ENCODE data around the gene PTCD3. TPM values are rescaled to one million over a fixed set of nuclear protein-coding genes. Genes with fewer than 3 reads are reported as not detected.

PTCD3 gene
- total and polyA plus RNA-seq, 3 donors from 2014 or later, result 120 to 213 (median 167) TPM

GRCh38 chr2:86160156-86160952, 54.3 kb downstream of the PTCD3 start:
- Histone ChIP-seq H3K36me3 (ENCODE audit: low read depth, missing control alignments) (no peaks in the 10 kb centered on the region), H3K27me3 (no peaks in the 10 kb centered on the region), H3K4me3 (no peak overlapping the region), H3K27ac (no peak overlapping the region), H3K9me3 (no peaks in the 10 kb centered on the region), H3K4me1 (no peaks in the 10 kb centered on the region)
- TF ChIP-seq CTCF (IDR thresholded peaks at IDR 0.05) (no peak), POLR2A (IDR thresholded peaks at IDR 0.05) (no peak)
- intact Hi-C loops (cut with DNase I; ENCODE audit: low total_unique reads), result no loop called here
- DNase-seq, result no peak
- 94 to 95% methylated on average over 6 of the region's 6 CpGs for WGBS, 2 donors

- H3K27me3 ChIP-seq, result no peaks in the 10 kb centered on the region
These were observed 64.4 kb downstream of the PTCD3 start for GRCh38 chr2:86170449-86170848.

GRCh38 chr2:86171295-86171694, 65.3 kb downstream of the PTCD3 start:
- Histone ChIP-seq H3K4me3 (no peak overlapping the region), H3K36me3 (ENCODE audit: low read depth, missing control alignments) (no peaks in the 10 kb centered on the region), H3K27ac (no peak overlapping the region), H3K4me1 (no peaks in the 10 kb centered on the region), H3K27me3 (no peaks in the 10 kb centered on the region), H3K9me3 (no peaks in the 10 kb centered on the region)
- TF ChIP-seq CTCF (IDR thresholded peaks at IDR 0.05) (no peak), POLR2A (IDR thresholded peaks at IDR 0.05) (no peak)
- 78 to 89% methylated on average over 3 of the region's 3 CpGs for WGBS, 2 donors
- DNase-seq, result no peak
- intact Hi-C loops (cut with DNase I; ENCODE audit: low total_unique reads), result no loop called here

More at GRCh38 chr2:86170449-86170848, 64.4 kb downstream of the PTCD3 start:
- no peaks in the 10 kb centered on the region for H3K9me3 ChIP-seq
- no peak for DNase-seq
- no peaks in the 10 kb centered on the region for H3K4me1 ChIP-seq
- H3K27ac ChIP-seq, result no peak overlapping the region
- TF ChIP-seq POLR2A (IDR thresholded peaks at IDR 0.05), result no peak
- TF ChIP-seq CTCF (IDR thresholded peaks at IDR 0.05), result no peak
- H3K4me3 ChIP-seq, result no peak overlapping the region
- intact Hi-C loops (cut with DNase I; ENCODE audit: low total_unique reads), result no loop called here
- WGBS, 2 donors, result 94% methylated on average over 4 of the region's 4 CpGs
- H3K36me3 ChIP-seq (ENCODE audit: low read depth, missing control alignments), result no peaks in the 10 kb centered on the region

- TF ChIP-seq CTCF (IDR thresholded peaks at IDR 0.05), result no peak
- TF ChIP-seq POLR2A (IDR thresholded peaks at IDR 0.05), result no peak
These were observed 66.6 kb downstream of the PTCD3 start for GRCh38 chr2:86172610-86173009.

GRCh38 chr2:86174445-86174844, 68.4 kb downstream of the PTCD3 start:
- no peak overlapping the region for H3K4me3 ChIP-seq
- H3K27me3 ChIP-seq, result no peaks in the 10 kb centered on the region
- no peaks in the 10 kb centered on the region for H3K9me3 ChIP-seq
- TF ChIP-seq CTCF (IDR thresholded peaks at IDR 0.05), result no peak
- TF ChIP-seq POLR2A (IDR thresholded peaks at IDR 0.05), result no peak
- no peak for DNase-seq
- intact Hi-C loops (cut with DNase I; ENCODE audit: low total_unique reads), result no loop called here
- no peaks in the 10 kb centered on the region for H3K4me1 ChIP-seq
- H3K27ac ChIP-seq, result no peak overlapping the region
- H3K36me3 ChIP-seq (ENCODE audit: low read depth, missing control alignments), result no peaks in the 10 kb centered on the region
- WGBS, 2 donors, result 66 to 76% methylated on average over 2 of the region's 2 CpGs

More at GRCh38 chr2:86172610-86173009, 66.6 kb downstream of the PTCD3 start:
- Histone ChIP-seq H3K27ac (no peak overlapping the region), H3K9me3 (no peaks in the 10 kb centered on the region), H3K4me3 (no peak overlapping the region), H3K4me1 (no peaks in the 10 kb centered on the region), H3K27me3 (no peaks in the 10 kb centered on the region), H3K36me3 (ENCODE audit: low read depth, missing control alignments) (no peaks in the 10 kb centered on the region)
- 42 to 45% methylated on average over 2 of the region's 2 CpGs for WGBS, 2 donors
- DNase-seq, result no peak
- intact Hi-C loops (cut with DNase I; ENCODE audit: low total_unique reads), result no loop called here

Measured in testis (tissue), 3 donors.